GM12878 (cell line): ENCODE results near the gene SMPD3. TPM values are rescaled to one million over a fixed set of nuclear protein-coding genes. Genes with fewer than 3 reads are reported as not detected.

Experiments used
- BCL11A ChIP-seq: IDR thresholded peaks from 2 replicates; pipeline ENCODE4 v1.6.1; 2011; ENCODE audit warnings: low read depth, low read length
- RELB ChIP-seq: fragments of 450-650 bp; IDR thresholded peaks from 2 replicates; pipeline ENCODE4 v1.6.1; 2017; ENCODE audit warnings: low read depth, mild to moderate bottlenecking, moderate library complexity
- REST ChIP-seq: IDR thresholded peaks from 2 replicates; pipeline ENCODE4 v1.6.1; 2012; ENCODE audit warnings: mild to moderate bottlenecking, low read depth, low read length
- SUZ12 ChIP-seq: fragments of 200-600 bp; sonication (generic); IDR thresholded peaks from one replicate; pipeline ENCODE4 v1.6.1; 2018; ENCODE audit warnings: antibody characterized with exemption, mild to moderate bottlenecking; ENCODE audit not compliant: unreplicated experiment
- USF2 ChIP-seq: IDR thresholded peaks from 2 replicates; pipeline ENCODE4 v1.6.1; 2011; ENCODE audit warnings: low read depth, low read length, improper control_type of control experiment, borderline replicate concordance
- polyA plus RNA-seq, 11 experiments: library from polyadenylated mRNA; depleted of rRNA in 4 of 11; unstranded in 6 of 11; stranded (reverse) in 5 of 11; fragments of >200 nt; fragmentation: Nextera tagmentation in 4 of 11; fragmentation: Illumina TruSeq in 1 of 11; extraction: Ambion mirVana in 4 of 11; extraction: Trizol in 1 of 11; gene quantifications; 1 replicate in 1 of 11; 2 replicates in 10 of 11; pipeline versions ENCODE4 v1.2.1 to v1.2.3, GENCODE V29; 2011 to 2016; ENCODE audit warnings: inconsistent platforms in 2 of 11, missing spikeins in 2 of 11, low read depth in 1 of 11
- total RNA-seq, 4 experiments: library from RNA; depleted of rRNA in 3 of 4; stranded (reverse); fragments of >200 nt in 3 of 4; fragmentation: Illumina TruSeq in 1 of 4; extraction: Trizol in 1 of 4; gene quantifications; 2 replicates each; pipeline versions ENCODE4 v1.2.1 to v1.2.3, GENCODE V29; 2013 to 2021

The SMPD3 gene
- total and polyA plus RNA-seq, 10 of the 15 experiments (the other 5 are each of a cell fraction or from before 2014, with no cell fraction given), result 0.04 to 2.0 (median 1.2) TPM

- TF ChIP-seq RELB, result peak; percentile 63; the same call in 1 of the 2 replicates
- TF ChIP-seq BCL11A, result no peak
- TF ChIP-seq SUZ12, result no peak
- no peak for TF ChIP-seq REST
- TF ChIP-seq USF2, result no peak
Observed at GRCh38 chr16:68369697-68370580, 78.4 kb downstream of the SMPD3 start (continued).
